Muscle of leg (tissue), 11 donors: ENCODE results near the gene CELA2A. TPM values are rescaled to one million over a fixed set of nuclear protein-coding genes. Genes with fewer than 3 reads are reported as not detected.
"Not testable (repeated sequence)": the region's sequence is repeated elsewhere in the genome, so short reads cannot be mapped to it uniquely, and the experiment has no call there.

Experiments
- DNase-seq: peaks from one replicate; pipeline ENCODE4 v3.0.0; 2013
- H3K27ac ChIP-seq: one replicate; pipeline ENCODE4 v1.5.1; 2013; ENCODE audit warnings: mild to moderate bottlenecking, low read length, control low read depth
- H3K27me3 ChIP-seq: one replicate; pipeline ENCODE4 v1.6.1; 2013; ENCODE audit warnings: low read length; ENCODE audit not compliant: control insufficient read depth, insufficient read depth
- H3K36me3 ChIP-seq: one replicate; pipeline ENCODE4 v1.6.1; 2013; ENCODE audit warnings: low read length; ENCODE audit not compliant: control insufficient read depth, insufficient read depth
- H3K4me1 ChIP-seq: one replicate; pipeline ENCODE4 v1.6.1; 2013; ENCODE audit warnings: low read length; ENCODE audit not compliant: control insufficient read depth, insufficient read depth
- H3K4me3 ChIP-seq: one replicate; pipeline ENCODE4 v1.5.1; 2013; ENCODE audit warnings: low read length, control low read depth
- H3K9me3 ChIP-seq: replicated peaks from 2 replicates; pipeline ENCODE4 v1.6.1; 2013; ENCODE audit warnings: low read depth, low read length; ENCODE audit not compliant: control insufficient read depth
- WGBS: methylation state at CpG from one replicate; pipeline ENCODE4 v1.1.5; 2013; ENCODE audit warnings: missing lambda C conversion rate; ENCODE audit not compliant: insufficient coverage; 5-methylcytosine and 5-hydroxymethylcytosine counted together
- polyA plus RNA-seq, 8 donors: library from polyadenylated mRNA; unstranded; fragments of 120-200 nt; gene quantifications; one replicate each; pipeline versions ENCODE4 v1.2.1 to v1.2.3, GENCODE V29; 2013; ENCODE audit warnings: inconsistent platforms in 1 of 8, low replicate concordance in 1 of 8; ENCODE audit not compliant: insufficient read length in 8 of 8, insufficient read depth in 1 of 8
- total RNA-seq: library from RNA; stranded (reverse); fragments of 120-200 nt; gene quantifications from one replicate; pipeline ENCODE4 v1.2.4, GENCODE V29; 2013

The CELA2A gene
- total and polyA plus RNA-seq, 9 donors, result 0.13 to 0.40 (median 0.38) TPM; not detected in 5

GRCh38 chr1:15425521-15425920, 31.0 kb upstream of the CELA2A start:
- Histone ChIP-seq H3K36me3 (peaks cover 17% of the 10 kb centered on the region), H3K4me1 (peaks cover 58% of the 10 kb centered on the region)
- 95% methylated on average over 6 of the region's 10 CpGs for WGBS

GRCh38 chr1:15425958-15426357, 30.6 kb upstream of the CELA2A start:
- Histone ChIP-seq H3K36me3 (peaks cover 17% of the 10 kb centered on the region), H3K4me3 (no peak overlapping the region), H3K4me1 (peaks cover 60% of the 10 kb centered on the region), H3K27me3 (no peaks in the 10 kb centered on the region), H3K9me3 (no peaks in the 10 kb centered on the region), H3K27ac (no peak overlapping the region)
- DNase-seq, result peak; percentile 51
- 71% methylated on average over 2 of the region's 6 CpGs for WGBS

More at GRCh38 chr1:15425521-15425920, 31.0 kb upstream of the CELA2A start:
- Histone ChIP-seq H3K4me3 (no peak overlapping the region), H3K9me3 (no peaks in the 10 kb centered on the region), H3K27me3 (no peaks in the 10 kb centered on the region), H3K27ac (no peak overlapping the region)
- no peak for DNase-seq

- H3K36me3 ChIP-seq, result peaks cover 17% of the 10 kb centered on the region
- H3K4me3 ChIP-seq, result no peak overlapping the region
- peak overlapping the region; percentile 13 for H3K27ac ChIP-seq
- H3K4me1 ChIP-seq, result peaks cover 58% of the 10 kb centered on the region
- DNase-seq, result peak; percentile 53
- 52% methylated on average over 19 of the region's 30 CpGs for WGBS
- H3K27me3 ChIP-seq, result no peaks in the 10 kb centered on the region
- no peaks in the 10 kb centered on the region for H3K9me3 ChIP-seq
Observed at GRCh38 chr1:15426492-15427279, 29.8 kb upstream of the CELA2A start.

GRCh38 chr1:15427280-15427666, 29.3 kb upstream of the CELA2A start:
- no peaks in the 10 kb centered on the region for H3K27me3 ChIP-seq
- WGBS, result 38% methylated on average over 3 of the region's 6 CpGs
- H3K27ac ChIP-seq, result peak overlapping the region; percentile 13
- no peak for DNase-seq
- peaks cover 17% of the 10 kb centered on the region for H3K36me3 ChIP-seq
- H3K4me1 ChIP-seq, result peaks cover 62% of the 10 kb centered on the region
- no peaks in the 10 kb centered on the region for H3K9me3 ChIP-seq
- H3K4me3 ChIP-seq, result no peak overlapping the region

GRCh38 chr1:15428252-15428651, 28.3 kb upstream of the CELA2A start:
- WGBS, result 75% methylated on average over 4 of the region's 11 CpGs
- H3K27me3 ChIP-seq, H3K9me3 ChIP-seq, DNase-seq, H3K4me3 ChIP-seq, H3K27ac ChIP-seq: not testable (repeated sequence)
- Histone ChIP-seq H3K4me1 (peaks cover 68% of the 10 kb centered on the region), H3K36me3 (peaks cover 17% of the 10 kb centered on the region)

- Histone ChIP-seq H3K27ac (no peak overlapping the region), H3K9me3 (no peaks in the 10 kb centered on the region), H3K27me3 (no peaks in the 10 kb centered on the region), H3K36me3 (peaks cover 17% of the 10 kb centered on the region), H3K4me1 (peaks cover 69% of the 10 kb centered on the region), H3K4me3 (no peak overlapping the region)
- WGBS, result 80% methylated on average over 10 of the region's 18 CpGs
- no peak for DNase-seq
Observed at GRCh38 chr1:15428815-15429435, 27.6 kb upstream of the CELA2A start.

GRCh38 chr1:15429701-15430149, 26.8 kb upstream of the CELA2A start:
- H3K9me3 ChIP-seq, result no peaks in the 10 kb centered on the region
- H3K27me3 ChIP-seq, result no peaks in the 10 kb centered on the region
- DNase-seq, result no peak
- 67% methylated on average over 10 of the region's 19 CpGs for WGBS
- H3K4me1 ChIP-seq, result peaks cover 61% of the 10 kb centered on the region
- H3K36me3 ChIP-seq, result peaks cover 17% of the 10 kb centered on the region
- H3K4me3 ChIP-seq, result no peak overlapping the region
- H3K27ac ChIP-seq, result no peak overlapping the region

GRCh38 chr1:15430787-15431570, 25.6 kb upstream of the CELA2A start:
- Histone ChIP-seq H3K4me3 (no peak overlapping the region), H3K36me3 (peaks cover 14% of the 10 kb centered on the region), H3K4me1 (peaks cover 50% of the 10 kb centered on the region), H3K27me3 (no peaks in the 10 kb centered on the region), H3K27ac (peak overlapping the region; percentile 78), H3K9me3 (no peaks in the 10 kb centered on the region)
- peak; percentile 61 for DNase-seq
- WGBS, result 64% methylated on average over 9 of the region's 19 CpGs

GRCh38 chr1:15431571-15431948, 25.0 kb upstream of the CELA2A start:
- peak overlapping the region; percentile 78 for H3K27ac ChIP-seq
- H3K9me3 ChIP-seq, result no peaks in the 10 kb centered on the region
- peaks cover 44% of the 10 kb centered on the region for H3K4me1 ChIP-seq
- no peak for DNase-seq
- H3K27me3 ChIP-seq, result no peaks in the 10 kb centered on the region
- H3K4me3 ChIP-seq, result no peak overlapping the region
- no CpG with 5 or more reads among the region's 4 CpGs for WGBS
- peaks cover 10% of the 10 kb centered on the region for H3K36me3 ChIP-seq

- H3K36me3 ChIP-seq, result peaks cover 10% of the 10 kb centered on the region
- H3K27me3 ChIP-seq, result no peaks in the 10 kb centered on the region
- H3K9me3 ChIP-seq, result no peaks in the 10 kb centered on the region
- H3K4me3 ChIP-seq, result no peak overlapping the region
- DNase-seq, result peak; percentile 85
- H3K27ac ChIP-seq, result peak overlapping the region; percentile 80
- H3K4me1 ChIP-seq, result peaks cover 36% of the 10 kb centered on the region
- WGBS, result 24% methylated on average over 7 of the region's 9 CpGs
Observed at GRCh38 chr1:15432324-15432723, 24.2 kb upstream of the CELA2A start.
